ENCODE results near the gene VAPB.

The VAPB gene

DNA sequence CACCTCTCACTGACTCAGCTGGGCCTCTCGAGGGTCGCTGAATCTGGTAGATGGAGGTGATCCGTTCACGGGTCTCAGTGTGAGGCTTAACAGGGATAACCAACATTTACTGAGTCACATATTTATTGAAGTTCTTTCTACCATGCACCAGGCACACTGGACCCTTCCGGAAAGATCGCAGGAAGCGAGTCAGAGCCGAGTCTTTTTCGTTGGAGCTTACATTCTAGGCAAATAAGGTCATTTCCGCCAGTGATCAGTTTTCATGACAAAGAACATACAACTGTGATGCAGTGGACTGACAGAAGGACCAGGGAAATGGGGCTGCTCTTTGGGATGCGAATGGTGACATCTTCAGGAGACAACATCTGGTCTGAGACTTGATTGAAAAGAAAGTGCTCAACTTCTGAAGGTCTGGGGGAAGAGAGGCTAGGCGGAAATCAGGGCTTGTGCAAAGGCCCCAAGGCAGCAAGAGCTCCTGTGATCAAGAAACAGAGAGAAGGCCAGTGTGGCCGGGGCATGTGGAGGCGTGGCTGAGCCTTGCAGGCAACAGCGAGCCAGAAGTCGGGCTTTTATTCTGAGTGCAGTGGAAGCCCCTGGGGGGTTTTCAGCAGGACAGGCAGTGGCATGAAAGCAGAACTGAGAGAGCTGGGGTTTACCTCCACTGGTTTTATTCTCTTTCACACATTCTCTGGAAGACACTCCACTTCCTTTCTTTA lies 69.5 kb downstream of the VAPB start:
- DNase-seq (ENCODE audit: low read depth in 1 of 2, low spot score in 1 of 2), result no peak

DNA sequence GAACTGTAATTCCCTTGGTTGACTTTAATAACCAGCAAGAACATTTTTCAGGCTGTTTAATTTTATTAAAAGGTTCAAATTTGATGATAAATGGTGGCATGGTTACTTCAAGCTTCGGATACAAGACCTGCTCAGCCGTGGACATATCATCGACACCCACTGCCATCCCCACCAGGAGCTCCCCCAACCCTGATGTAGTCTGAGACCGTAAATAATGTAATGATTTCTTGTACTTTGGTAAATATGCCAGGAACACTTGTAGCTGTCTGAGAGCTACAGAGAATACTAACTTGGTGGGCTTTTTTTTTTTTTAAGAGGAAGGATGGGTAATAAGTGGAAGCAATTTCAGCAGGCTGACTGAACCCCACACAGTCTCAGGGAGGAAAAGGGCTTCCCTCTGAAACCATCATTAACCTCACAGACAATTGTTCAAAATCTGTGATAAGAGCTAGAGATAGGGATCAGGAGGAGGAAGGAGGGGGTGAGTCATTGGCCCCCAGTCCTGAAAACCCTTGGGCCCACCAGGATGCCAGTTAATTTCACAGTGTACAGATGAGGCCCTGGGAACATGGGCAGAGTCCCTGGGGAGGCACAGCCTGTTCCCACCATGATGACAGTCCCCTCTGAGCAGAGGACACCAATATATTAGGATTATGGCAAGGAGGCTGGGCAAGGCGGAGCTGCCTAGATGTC lies 70.2 kb downstream of the VAPB start:
- DNase-seq (ENCODE audit: low read depth in 1 of 2, low spot score in 1 of 2), result no peak

DNA sequence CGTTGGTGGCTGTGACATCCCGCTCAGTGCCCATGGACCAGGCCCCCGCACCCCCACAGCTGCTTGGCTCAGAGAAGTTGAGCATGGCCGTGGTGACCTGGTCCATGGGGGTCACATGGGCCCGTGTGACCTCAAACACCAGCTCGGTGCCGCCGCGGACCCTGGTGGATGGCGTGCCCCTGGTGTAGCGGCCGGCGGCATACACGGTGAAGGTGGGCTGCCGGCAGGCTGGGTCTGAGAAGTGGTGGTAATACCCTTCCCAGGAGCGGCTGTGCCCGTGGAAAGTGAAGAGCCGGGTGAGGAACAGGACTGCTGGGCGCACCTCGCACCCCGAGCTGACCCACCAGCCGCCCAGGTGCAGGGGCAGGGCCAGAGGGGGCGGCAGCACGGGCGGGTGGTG lies 72.1 kb downstream of the VAPB start:
- no peak for DNase-seq (ENCODE audit: low read depth in 1 of 2, low spot score in 1 of 2)

DNA sequence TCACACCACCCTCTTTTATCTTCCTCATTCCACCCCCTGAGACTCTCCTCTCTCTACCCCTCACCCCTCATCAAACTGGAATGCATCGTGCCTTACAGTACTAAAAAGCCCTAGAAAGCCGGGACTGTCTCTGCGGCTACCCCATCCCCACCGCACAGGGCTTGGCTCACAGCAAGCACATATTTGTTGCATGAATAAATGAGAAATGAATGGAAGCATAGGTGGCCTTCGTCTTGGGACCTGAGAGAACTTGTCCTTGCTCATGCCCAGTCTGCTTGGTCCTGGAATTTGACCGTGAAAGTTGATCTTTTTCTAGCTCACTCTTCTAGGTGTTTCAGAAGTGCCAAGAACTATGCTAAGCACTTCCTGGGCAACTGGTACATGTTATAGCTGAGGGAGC lies 72.9 kb downstream of the VAPB start:
- no peak for DNase-seq (ENCODE audit: low read depth in 1 of 2, low spot score in 1 of 2)

DNA sequence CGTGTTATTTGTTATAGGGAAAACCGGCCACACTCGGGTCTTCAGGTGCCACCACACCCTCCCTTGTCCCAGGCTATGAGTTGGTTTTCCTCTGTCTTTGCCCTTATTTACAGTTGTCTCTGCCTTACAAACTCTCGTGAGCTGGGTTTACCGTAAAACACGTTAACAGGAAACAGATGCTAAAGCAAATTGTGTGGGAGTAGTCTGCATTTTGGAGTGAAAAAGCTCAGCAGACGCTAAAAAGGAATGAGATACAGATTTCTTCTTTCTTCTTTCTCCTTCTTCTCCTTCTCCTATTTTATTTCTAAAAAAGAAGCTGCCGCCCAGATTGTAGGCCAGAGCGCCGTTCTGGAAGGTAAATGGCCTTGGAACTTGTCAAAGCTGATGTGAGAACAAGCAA lies 74.2 kb downstream of the VAPB start:
- no peak for DNase-seq (ENCODE audit: low read depth in 1 of 2, low spot score in 1 of 2)

DNA sequence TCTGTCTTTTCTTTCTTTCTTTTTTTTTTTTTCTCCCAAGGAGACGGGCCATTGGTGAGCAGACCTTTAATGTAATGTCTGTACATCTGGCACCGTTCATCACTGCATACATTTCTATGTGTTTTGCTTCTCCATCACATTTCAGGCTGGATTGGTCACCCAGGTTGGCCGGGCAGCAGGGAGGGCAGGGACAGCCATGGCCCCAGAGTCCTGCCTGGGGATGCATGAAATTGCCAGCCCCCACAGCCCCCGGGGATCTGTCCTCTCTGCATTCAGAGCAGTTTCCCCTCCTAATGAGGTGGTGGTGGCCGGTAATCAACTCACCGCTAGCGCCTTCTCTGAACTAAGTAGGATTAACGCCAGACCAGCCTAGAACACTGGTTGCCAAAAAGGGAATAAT lies 75.8 kb downstream of the VAPB start:
- DNase-seq (ENCODE audit: low read depth in 1 of 2, low spot score in 1 of 2), result no peak

DNA sequence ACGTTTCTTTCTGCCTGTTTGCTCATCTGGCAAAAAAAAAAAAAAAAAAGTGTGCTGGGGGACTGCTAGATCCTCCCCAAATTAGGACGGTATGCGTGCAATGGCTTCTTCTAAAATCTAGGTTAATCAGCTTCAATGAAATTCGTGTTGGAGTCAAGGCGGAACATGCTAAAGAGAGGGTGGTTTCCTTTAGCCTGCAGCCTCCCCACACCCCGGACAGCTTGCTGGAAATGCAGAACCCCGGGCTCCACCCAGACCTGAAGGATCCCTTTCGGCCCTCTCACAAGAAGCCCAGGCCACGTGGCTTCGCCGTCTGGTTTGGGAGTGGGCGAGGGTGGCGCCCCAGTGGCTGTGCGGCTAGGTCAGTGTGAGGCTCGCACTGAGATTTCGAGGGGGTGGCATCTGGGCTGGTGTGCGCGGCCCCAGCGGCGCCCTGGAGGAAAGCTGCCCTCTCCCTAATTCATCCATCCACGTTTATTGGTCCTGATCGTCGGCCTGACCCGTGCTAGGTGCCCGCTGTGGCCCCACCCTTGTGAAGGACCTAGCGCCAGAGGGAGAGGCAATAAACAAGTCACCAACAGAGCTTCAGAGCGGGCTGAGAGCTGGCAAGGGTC lies 77.2 kb downstream of the VAPB start:
- DNase-seq (ENCODE audit: low read depth in 1 of 2, low spot score in 1 of 2), result no peak

DNA sequence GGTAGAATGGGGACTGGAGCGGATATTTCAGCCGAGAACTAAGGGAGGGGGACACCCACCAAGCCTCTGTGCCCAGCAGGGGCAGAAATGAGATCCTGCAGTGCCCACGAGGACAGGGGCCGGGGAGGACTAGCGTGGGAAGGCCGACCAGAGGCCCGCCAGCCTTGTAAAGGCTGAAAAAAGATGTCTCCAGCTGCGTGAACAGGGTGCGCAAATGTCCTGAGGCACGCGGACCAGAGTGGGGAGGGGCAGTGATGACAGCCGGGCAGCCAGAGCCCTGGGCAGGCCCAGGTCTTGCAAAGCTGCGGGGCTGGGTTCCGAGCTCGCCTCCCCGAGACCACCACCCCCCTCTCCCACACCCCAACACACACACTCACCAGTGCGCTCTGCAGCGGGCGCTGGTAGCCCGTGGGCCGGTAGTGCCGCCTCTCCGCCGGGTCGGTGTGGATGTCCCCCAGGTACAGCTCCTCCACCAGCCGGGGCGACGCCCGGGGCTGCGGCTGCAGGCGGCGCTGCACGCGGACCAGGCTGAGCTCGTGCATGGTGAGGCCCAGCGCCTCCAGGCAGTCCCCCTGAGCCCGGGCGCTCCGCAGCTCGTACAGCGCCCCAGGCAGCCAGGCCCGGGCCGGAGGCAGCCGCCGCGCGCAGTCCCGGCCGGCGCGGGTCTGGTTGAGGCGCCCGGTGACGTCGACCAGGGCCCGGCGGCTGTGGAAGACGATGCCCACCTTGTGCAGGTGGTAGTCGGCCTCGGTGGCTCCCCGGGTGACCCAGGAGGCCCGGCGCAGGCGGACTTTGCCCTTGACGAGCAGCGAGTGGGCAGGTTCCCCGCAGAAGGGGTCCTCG lies 77.9 kb downstream of the VAPB start:
- no peak for DNase-seq (ENCODE audit: low read depth in 1 of 2, low spot score in 1 of 2)

DNA sequence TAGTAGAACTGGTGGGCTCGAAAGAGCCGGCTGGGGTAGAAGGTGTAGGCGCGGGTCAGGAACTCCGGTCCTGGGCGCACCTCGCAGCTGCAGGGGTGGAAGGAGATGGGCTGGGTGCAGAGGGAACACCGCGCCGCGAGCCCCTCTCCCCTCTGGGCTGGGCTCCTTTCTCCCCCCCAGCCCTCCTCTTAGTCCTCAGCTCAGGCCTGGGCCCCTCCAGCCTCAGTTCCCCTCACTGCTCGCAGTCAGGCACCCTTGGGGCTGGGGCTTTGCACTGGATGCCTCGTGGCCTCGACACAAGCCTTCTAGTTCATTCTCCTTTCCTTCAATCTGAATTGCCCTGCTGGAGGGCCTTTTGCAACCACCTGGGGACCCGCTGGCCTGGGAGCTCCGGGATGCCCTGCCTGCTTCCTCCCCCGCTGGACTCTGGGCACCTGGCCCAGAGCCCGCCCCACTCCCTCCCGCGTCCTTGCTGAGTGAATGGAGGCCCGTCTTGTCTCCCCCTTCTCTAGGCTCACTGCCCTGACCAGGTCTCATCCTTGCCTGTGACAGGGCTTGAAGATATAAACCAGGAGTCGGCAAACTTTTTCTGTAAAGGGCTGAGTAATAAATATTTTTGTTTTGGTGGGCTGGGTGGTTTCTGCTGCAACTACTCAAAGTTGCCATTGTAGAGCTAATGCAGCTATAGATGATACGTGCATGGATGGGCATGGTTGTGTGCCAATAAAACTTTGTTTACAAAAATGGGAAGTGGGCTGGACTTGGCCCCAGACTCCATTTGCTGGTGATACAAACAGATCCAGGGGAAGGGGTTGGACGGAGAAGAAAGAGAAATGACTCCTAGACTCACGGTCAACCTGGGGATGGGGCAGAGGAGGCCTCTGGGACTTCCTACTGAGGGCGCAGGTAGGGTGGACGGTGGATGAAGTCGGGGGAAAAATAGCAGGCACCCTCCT lies 78.8 kb downstream of the VAPB start:
- DNase-seq (ENCODE audit: low read depth in 1 of 2, low spot score in 1 of 2), result no peak

DNA sequence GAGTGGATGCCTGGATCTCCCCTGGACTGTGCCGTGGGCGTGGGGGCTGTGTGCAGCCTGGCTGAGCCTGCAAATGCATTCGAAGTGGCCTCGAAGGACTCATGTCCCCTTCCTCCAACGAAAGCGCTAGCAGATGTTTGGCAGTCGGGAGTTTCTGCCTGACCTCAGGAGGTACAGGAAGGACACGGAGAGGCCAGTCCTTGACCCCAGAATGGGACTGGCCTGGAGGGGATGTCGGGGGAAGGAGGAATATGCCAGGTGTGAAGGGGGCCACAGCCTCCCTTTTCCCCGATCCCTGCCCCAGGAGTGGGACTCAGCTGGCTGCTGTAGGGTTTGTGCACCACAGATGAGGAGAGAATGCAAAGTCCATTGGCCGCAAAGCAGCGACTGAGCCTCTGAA lies 80.6 kb downstream of the VAPB start:
- no peak for DNase-seq (ENCODE audit: low read depth in 1 of 2, low spot score in 1 of 2)

DNA sequence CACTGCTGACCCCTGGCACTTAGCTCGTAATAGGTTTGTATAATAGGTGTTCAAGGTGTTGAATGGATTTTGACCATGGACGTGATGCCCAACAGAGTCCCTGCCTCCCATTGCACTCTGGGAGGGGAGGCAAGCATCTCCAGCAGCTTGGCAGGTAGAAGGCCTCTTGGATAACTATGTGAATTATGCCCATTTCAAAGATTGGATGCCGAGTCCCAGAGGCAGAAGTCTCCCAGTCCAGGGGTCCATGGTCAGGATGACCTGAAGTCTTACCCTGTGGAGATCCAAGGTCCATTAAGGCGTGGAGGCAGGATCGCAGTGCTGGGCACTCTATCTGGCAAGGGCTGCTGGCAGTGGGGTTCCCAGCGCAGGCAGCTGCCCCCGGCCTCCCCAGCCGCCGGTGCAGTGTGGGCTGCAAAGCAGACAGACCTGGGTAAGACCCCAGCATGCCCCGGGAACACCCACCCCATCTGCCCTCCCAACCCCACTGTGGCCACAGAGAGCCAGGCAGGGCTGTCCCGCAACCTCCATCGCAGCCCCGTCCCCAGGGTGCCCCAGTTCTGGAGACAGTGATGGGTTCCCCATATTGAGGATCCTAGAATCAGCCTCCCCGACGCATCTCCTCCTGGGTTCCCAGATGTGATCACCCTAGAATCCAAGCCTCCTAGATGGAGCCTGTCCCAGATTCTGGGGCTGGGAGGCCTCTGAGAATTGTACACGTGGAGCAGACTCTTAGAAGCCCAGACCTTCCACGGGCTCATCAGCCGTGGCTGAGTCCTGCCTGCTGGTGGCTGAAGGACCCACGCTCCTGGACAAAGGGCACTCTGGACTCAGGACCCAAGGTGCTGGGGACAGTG lies 81.5 kb downstream of the VAPB start:
- DNase-seq (ENCODE audit: low read depth in 1 of 2, low spot score in 1 of 2), result no peak

DNA sequence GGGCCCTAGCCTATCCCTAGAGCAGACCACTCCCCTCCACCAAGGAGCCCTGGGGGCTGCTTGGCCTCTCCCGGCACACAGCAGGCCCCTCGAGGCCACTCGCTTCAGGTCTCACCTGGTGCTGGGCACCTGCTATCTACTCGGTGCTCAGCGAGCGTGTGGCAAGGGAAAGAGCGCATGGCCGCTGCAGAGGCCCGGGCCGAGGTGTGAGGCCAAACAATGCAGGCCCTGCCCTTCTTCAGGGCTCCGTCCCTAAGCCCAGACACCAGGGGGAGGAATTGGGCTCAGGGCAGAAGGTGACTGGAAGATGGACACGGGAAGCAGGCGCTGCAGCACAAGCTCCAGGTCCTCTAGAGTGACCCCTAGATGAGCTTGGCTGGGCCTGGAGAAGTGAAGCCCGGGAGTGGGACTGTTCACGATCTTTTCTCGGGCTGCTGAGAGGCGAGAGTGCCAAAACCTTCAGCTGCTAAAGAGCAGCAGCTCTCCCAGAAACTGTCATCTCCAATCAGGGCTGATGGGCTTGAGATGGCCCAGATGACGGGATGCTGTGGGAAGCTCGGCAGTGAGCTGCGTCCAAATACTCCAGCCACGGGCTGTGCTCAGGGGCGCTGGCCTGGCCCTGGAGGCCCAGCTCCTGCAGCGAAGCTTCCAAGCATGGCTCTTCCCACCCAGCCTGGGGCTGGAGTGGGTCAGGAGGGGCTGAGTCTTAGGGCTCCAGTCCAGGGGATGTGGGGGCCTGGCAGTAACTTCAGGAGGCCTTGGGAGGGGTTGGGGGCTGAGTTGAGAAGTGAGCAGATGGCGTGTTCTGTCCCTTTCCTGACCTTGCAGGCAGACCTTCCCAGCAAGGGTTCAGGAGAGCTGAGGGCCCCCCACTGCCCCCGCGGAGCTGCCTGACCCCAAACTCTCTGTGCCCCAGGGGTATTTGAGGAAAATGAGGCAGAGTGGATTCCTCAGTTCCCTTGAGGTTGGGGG lies 82.5 kb downstream of the VAPB start:
- DNase-seq (ENCODE audit: low read depth in 1 of 2, low spot score in 1 of 2), result no peak

DNA sequence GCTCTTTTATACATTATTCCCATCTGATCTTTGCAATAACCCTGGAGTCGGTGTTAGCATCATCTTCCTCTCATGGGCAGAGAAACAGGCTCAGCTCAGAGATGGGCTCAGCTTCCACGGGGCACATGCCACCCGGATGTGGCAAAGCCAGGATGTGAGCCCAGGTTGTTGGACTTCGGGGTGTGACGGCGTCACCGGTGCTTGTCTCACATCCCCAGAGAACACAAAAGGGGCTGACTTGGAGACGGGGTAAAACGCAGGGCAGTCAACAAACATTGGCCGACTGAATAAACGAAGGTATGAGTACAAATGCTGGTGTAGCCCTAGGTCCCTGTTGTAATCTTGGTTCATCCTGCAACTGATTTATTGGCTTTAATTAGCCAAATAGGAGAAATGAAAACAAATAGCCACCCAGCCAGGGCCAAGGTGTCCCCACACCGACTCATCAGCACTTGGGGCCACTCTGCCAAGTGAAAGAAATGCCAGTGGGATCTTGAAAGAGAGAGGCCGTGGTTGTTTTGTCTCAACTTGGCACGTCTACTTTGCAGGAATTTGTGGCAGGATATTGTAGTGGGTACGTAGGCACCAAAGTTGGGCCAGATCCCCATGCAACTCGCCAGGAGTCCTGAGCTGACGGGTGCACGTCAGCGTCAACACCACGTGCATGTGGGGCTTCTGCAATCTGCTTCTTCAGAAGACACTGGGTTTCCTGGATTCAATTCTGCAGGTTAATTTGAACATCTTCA lies 83.4 kb downstream of the VAPB start:
- no peak for DNase-seq (ENCODE audit: low read depth in 1 of 2, low spot score in 1 of 2)

DNA sequence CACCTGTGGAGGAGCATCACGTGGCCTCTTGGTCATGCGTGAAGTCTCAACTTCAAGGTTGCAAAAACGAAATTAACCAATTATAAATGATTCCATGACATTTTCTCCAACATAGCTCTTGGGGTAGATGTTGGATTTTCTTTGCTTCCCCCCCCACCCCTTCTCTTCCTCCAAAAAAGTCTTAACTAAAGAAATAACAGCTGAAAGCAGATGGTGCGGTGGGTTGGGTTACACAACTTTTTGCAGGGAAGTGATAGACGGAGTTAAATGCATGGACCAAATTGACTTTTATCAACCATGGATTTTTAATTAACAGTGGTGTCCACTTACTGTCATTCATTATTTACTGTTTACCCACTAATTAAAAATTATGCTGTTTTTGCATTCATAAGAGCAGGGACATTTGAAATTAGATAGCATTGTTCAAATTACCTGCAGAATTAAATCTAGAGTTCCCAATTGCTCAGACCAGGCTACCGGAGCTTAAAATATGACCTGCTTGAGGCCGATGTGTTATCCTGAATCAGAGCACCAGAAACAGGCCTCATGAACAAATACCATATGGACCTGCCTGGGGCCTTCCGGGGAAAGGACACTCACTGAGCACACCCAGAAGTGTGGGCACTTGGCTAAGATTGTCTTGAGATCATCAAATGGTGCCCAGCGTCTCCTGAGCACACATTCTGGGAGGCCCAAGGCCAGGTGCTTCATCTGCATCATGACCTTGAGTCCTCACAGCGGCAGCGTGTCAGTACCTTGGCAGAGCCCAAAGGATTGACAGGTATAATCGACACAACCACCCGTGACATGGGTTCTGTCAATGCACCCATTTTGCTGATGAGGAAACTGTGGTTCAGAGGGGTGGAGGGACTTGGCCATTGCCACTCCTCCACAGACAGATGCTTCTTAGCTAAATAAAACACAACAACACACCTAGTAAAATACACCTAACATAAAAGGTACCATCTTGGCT lies 84.7 kb downstream of the VAPB start:
- DNase-seq (ENCODE audit: low read depth in 1 of 2, low spot score in 1 of 2), result no peak

DNA sequence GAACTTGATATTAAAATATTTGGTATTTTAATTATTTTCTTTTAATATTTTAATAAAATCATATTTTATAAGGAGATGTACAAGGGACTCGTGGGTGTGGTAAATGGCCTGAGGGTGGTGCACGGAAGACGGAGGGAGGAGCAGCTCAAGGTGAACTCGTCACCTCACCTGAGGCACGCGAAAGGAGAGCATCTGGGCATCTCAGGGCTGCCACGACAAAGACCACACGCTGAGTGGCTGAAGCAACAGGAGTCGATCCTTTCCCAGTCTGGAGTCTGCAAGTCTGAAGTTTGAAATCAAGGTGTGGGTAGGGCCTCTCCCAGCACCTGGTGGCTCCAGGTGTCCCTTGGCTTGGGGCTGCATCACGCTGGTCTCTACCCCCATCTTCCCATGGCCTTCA lies 86.4 kb downstream of the VAPB start:
- no peak for DNase-seq (ENCODE audit: low read depth in 1 of 2, low spot score in 1 of 2)

DNA sequence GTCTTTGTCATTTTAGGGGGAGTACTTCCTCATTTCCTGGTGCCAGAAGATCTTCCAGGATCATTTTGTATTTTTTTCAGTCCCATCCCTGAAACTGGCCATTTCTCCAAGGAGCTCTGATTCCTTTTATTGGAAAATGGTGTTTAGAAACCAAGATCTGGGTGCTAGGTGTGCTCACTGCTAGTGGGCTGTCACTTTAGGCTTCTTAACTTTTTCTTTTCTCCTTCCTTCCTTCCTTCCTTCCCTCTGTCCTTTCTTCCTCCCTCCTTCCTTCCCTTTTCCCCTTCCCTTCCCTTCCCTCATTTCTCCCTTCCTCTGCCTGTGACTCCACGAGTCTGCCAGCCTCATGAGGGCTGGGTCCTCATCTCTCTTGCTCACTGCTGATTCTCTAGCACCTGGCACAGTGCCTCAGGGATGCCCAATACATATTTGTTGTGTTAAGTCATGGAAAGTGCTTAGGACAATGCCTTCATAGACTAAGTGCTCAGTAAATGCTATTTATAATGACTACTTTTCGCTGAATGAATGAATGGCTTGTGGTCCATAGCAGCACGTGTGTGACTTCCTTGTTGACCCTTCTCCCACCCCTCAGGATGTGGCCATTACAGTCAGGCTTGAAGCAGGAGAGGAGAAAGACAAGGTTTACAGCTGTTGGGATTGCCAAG lies 89.2 kb downstream of the VAPB start:
- no peak for DNase-seq (ENCODE audit: low read depth in 1 of 2, low spot score in 1 of 2)
